HG02981 (cell line): ENCODE measurements around the gene ZBTB7A.

Experiments used
- ATAC-seq: cut with Tn5 transposase; IDR thresholded peaks from one replicate; pipeline ENCODE4 v1.9.1; 2021; ENCODE audit warnings: mild to moderate bottlenecking, moderate library complexity; ENCODE audit not compliant: unreplicated experiment

ZBTB7A gene

GRCh38 chr19:4069331-4069959, 2.7 kb upstream of the ZBTB7A start:
- ATAC-seq, result no peak

- ATAC-seq, result no peak
Measured at GRCh38 chr19:4068047-4068966, 1.6 kb upstream of the ZBTB7A start.

GRCh38 chr19:4067396-4068046, 822 bp upstream of the ZBTB7A start:
- ATAC-seq, result no peak

- no peak for ATAC-seq
Measured at GRCh38 chr19:4066176-4066606, 508 bp downstream of the ZBTB7A start.

GRCh38 chr19:4065430-4066175, 1.1 kb downstream of the ZBTB7A start:
- peak; percentile 68 for ATAC-seq

GRCh38 chr19:4064496-4065260, 2.0 kb downstream of the ZBTB7A start:
- ATAC-seq, result no peak

GRCh38 chr19:4064149-4064495, 2.6 kb downstream of the ZBTB7A start:
- no peak for ATAC-seq

GRCh38 chr19:4063369-4064148, 3.1 kb downstream of the ZBTB7A start:
- no peak for ATAC-seq

GRCh38 chr19:4062419-4063368, 4.0 kb downstream of the ZBTB7A start:
- no peak for ATAC-seq

GRCh38 chr19:4061683-4062418, 4.8 kb downstream of the ZBTB7A start:
- no peak for ATAC-seq

- no peak for ATAC-seq
Measured at GRCh38 chr19:4061178-4061682, 5.5 kb downstream of the ZBTB7A start.

- no peak for ATAC-seq
Measured at GRCh38 chr19:4060621-4061177, 6.0 kb downstream of the ZBTB7A start.

GRCh38 chr19:4059891-4060620, 6.6 kb downstream of the ZBTB7A start:
- no peak for ATAC-seq

- no peak for ATAC-seq
Measured at GRCh38 chr19:4059453-4059871, 7.2 kb downstream of the ZBTB7A start.

- no peak for ATAC-seq
Measured at GRCh38 chr19:4058693-4059452, 7.8 kb downstream of the ZBTB7A start.
